OCI-LY7 (cell line): ENCODE measurements around the gene UBXN11. TPM values are rescaled to one million over a fixed set of nuclear protein-coding genes. Genes with fewer than 3 reads are reported as not detected.

Source experiments
- BruUV-seq: library from RNA; stranded (reverse); fragments of 400-500 nt; replicated peaks from 2 replicates; lab custom pipeline; 2021; lab: Mats Ljungman, UMichigan
- CTCF ChIA-PET: fragments of 300-600 bp; sonication (Branson Sonifier 250); formaldehyde crosslinking; loops from one replicate; lab custom pipeline; 2022; ENCODE audit warnings: antibody characterized with exemption; ENCODE audit not compliant: unreplicated experiment; lab: Charles Lee
- POLR2A ChIA-PET: fragments of 300-600 bp; sonication (Branson Sonifier 250); formaldehyde crosslinking; loops from one replicate; lab custom pipeline; 2022; ENCODE audit warnings: antibody characterized with exemption; lab: Charles Lee
- DNase-seq: peaks from one replicate; pipeline ENCODE4 v3.0.0-alpha.2; 2015; ENCODE audit warnings: low spot score
- H2AFZ ChIP-seq: fragments of 200-600 bp; sonication (generic), shearing (Covaris generic); 2 replicates; pipeline ENCODE4 v1.6.1; 2014; ENCODE audit warnings: mild to moderate bottlenecking, antibody characterized with exemption, low read length, moderate library complexity
- H3K27ac ChIP-seq: fragments of 200-600 bp; sonication (generic); 2 replicates; pipeline ENCODE4 v1.5.1; 2014; ENCODE audit warnings: mixed run types, low read depth, mild to moderate bottlenecking, moderate library complexity, low read length, inconsistent platforms; ENCODE audit not compliant: poor library complexity, severe bottlenecking
- H3K36me3 ChIP-seq: fragments of 200-600 bp; sonication (generic); 2 replicates; pipeline ENCODE4 v1.6.1; 2014; ENCODE audit warnings: mild to moderate bottlenecking, antibody characterized with exemption, low read length, moderate library complexity, mixed read lengths; ENCODE audit not compliant: insufficient read depth
- H3K4me1 ChIP-seq: fragments of 200-600 bp; sonication (generic); 2 replicates; pipeline ENCODE4 v1.5.1; 2014; ENCODE audit warnings: mild to moderate bottlenecking, low read length; ENCODE audit not compliant: insufficient read depth, poor library complexity, severe bottlenecking
- H3K4me2 ChIP-seq: fragments of 200-600 bp; sonication (generic); 2 replicates; pipeline ENCODE4 v1.6.1; 2014; ENCODE audit warnings: mild to moderate bottlenecking, low read length
- H3K4me3 ChIP-seq: fragments of 200-600 bp; sonication (generic); 2 replicates; pipeline ENCODE4 v1.5.1; 2014; ENCODE audit warnings: mild to moderate bottlenecking, low read depth, low read length; ENCODE audit not compliant: poor library complexity, severe bottlenecking
- H3K79me2 ChIP-seq: fragments of 200-600 bp; sonication (generic); 2 replicates; pipeline ENCODE4 v1.6.1; 2016; ENCODE audit warnings: low read depth, mild to moderate bottlenecking, low read length, moderate library complexity, mixed read lengths; ENCODE audit not compliant: insufficient read depth
- H3K9me2 ChIP-seq: fragments of 200-600 bp; sonication (generic); 2 replicates; pipeline ENCODE4 v1.6.1; 2016; ENCODE audit warnings: mild to moderate bottlenecking, low read length, mixed read lengths; ENCODE audit not compliant: insufficient read depth
- H3K9me3 ChIP-seq: fragments of 200-600 bp; sonication (generic); 2 replicates; pipeline ENCODE4 v1.6.1; 2014; ENCODE audit warnings: mild to moderate bottlenecking, mixed run types, low read length, mixed read lengths
- H4K20me1 ChIP-seq: fragments of 200-600 bp; sonication (generic); 2 replicates; pipeline ENCODE4 v1.6.1; 2014; ENCODE audit warnings: mild to moderate bottlenecking, antibody characterized with exemption, low read length, moderate library complexity, mixed read lengths; ENCODE audit not compliant: insufficient read depth
- CTCF ChIP-seq: fragments of 200-600 bp; sonication (generic); conservative IDR thresholded peaks from 2 replicates; pipeline ENCODE4 v1.5.1; 2014; ENCODE audit warnings: mild to moderate bottlenecking, antibody characterized with exemption, low read length, moderate library complexity, mixed read lengths
- EZH2phosphoT487 ChIP-seq: fragments of 200-600 bp; sonication (generic); IDR thresholded peaks from 2 replicates; pipeline ENCODE4 v1.6.1; 2018; ENCODE audit warnings: low read depth, borderline replicate concordance, mild to moderate bottlenecking, mixed run types, antibody characterized with exemption, low read length, moderate library complexity, mixed read lengths
- intact Hi-C: fragments of 100-400 bp; cut with micrococcal nuclease; formaldehyde crosslinking; loops from one replicate; pipeline ENCODE4 v1.10.0; 2022; ENCODE audit not compliant: unreplicated experiment
- total RNA-seq, 2 experiments: library from RNA; depleted of rRNA in 1 of 2; stranded (reverse); fragments of >200 nt in 1 of 2; shearing (Covaris generic) in 1 of 2; gene quantifications; 2 replicates each; pipeline ENCODE4 v1.2.3, GENCODE V29; 2014 to 2022

UBXN11 gene
- total RNA-seq, 2 experiments from 2014 or later: 75.8 to 111 TPM

- H3K9me3 ChIP-seq: no peaks in the 10 kb centered on the region
- ChIA-PET POLR2A (interaction anchor here (0.6 kb wide), 2 partner anchors 23 to 103 kb away, joined by 3 read pairs; no protein-coding TSS in a partner anchor), CTCF (no interaction called here)
- no peaks in the 10 kb centered on the region for H3K36me3 ChIP-seq
- H3K9me2 ChIP-seq: no peaks in the 10 kb centered on the region
- DNase-seq: no peak
- H3K4me2 ChIP-seq: no peak overlapping the region
- H3K27ac ChIP-seq: no peak overlapping the region
- intact Hi-C loops: no loop called here
- no peak overlapping the region for H2AFZ ChIP-seq
- BruUV-seq: no TSS peak
- no peaks in the 10 kb centered on the region for H3K4me1 ChIP-seq
- H3K4me3 ChIP-seq: no peak overlapping the region
- TF ChIP-seq CTCF (no peak), EZH2phosphoT487 (no peak)
- no peaks in the 10 kb centered on the region for H4K20me1 ChIP-seq
- no peaks in the 10 kb centered on the region for H3K79me2 ChIP-seq
Observed at GRCh38 chr1:26350701-26351589, 44.5 kb upstream of the UBXN11 start.

DNA sequence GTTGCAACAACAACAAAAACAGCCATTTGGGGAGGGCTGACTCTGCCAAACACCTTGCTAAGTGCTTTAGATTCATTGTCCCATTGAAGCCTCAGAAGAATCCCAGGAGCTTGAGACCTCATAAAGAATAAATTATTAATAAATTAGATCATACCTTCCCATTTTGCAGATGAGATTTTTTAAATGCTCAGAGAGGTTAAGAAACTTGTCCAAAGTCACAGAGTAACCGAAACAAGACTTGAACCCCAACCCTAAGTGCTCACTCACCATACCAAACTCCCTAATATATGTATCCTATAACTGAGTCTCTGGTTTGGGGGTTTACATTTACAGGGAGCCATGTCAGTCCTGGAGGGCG is 43.9 kb upstream of the UBXN11 start:
- H3K4me1 ChIP-seq: no peaks in the 10 kb centered on the region
- ChIA-PET CTCF (interaction anchor here (0.6 kb wide), 1 partner anchor 12 kb away, joined by 3 read pairs; no protein-coding TSS in a partner anchor), POLR2A (interaction anchor here (0.6 kb wide), 1 partner anchor 241 kb away, joined by 3 read pairs; no protein-coding TSS in a partner anchor)
- no peaks in the 10 kb centered on the region for H3K36me3 ChIP-seq
- H3K9me2 ChIP-seq: no peaks in the 10 kb centered on the region
- TF ChIP-seq CTCF: no peak
- no peak for TF ChIP-seq EZH2phosphoT487
- intact Hi-C loops: no loop called here
- H2AFZ ChIP-seq: no peak overlapping the region
- no peak for DNase-seq
- H3K4me3 ChIP-seq: no peak overlapping the region
- H3K27ac ChIP-seq: no peak overlapping the region
- H3K4me2 ChIP-seq: no peak overlapping the region
- no peaks in the 10 kb centered on the region for H3K79me2 ChIP-seq
- no TSS peak for BruUV-seq
- no peaks in the 10 kb centered on the region for H4K20me1 ChIP-seq
- H3K9me3 ChIP-seq: no peaks in the 10 kb centered on the region

DNA sequence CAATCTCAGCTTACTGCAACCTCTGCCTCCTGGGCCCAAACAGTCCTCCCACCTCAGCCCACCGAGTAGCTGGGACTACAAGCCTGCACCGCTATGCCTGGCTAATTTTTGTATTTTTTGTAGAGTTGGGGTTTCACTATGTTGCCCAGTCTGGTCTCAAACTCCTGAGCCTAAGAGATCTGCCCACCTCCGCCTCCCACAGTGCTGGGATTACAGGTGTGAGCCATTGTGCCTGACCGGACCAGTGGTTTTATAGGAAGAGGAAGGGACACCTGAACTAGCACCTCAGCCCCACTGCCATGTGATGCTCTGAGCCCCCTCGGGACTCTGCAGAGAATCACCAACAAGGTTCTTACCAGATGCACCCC is 43.4 kb upstream of the UBXN11 start:
- Histone ChIP-seq H3K36me3 (no peaks in the 10 kb centered on the region), H2AFZ (no peak overlapping the region), H3K4me1 (no peaks in the 10 kb centered on the region), H3K4me3 (no peak overlapping the region), H4K20me1 (no peaks in the 10 kb centered on the region), H3K9me3 (no peaks in the 10 kb centered on the region), H3K9me2 (no peaks in the 10 kb centered on the region), H3K27ac (no peak overlapping the region), H3K4me2 (no peak overlapping the region), H3K79me2 (no peaks in the 10 kb centered on the region)
- CTCF ChIA-PET: interaction anchor here (0.6 kb wide), 1 partner anchor 12 kb away, joined by 3 read pairs; no protein-coding TSS in a partner anchor
- DNase-seq: no peak
- BruUV-seq: no TSS peak
- no peak for TF ChIP-seq CTCF
- no peak for TF ChIP-seq EZH2phosphoT487
- POLR2A ChIA-PET: interaction anchor here (0.6 kb wide), 1 partner anchor 242 kb away, joined by 3 read pairs; no protein-coding TSS in a partner anchor
- intact Hi-C loops: no loop called here
